ENCODE results near the gene LONP1. TPM values are rescaled to one million over a fixed set of nuclear protein-coding genes. Genes with fewer than 3 reads are reported as not detected.

The LONP1 gene
- total and polyA plus RNA-seq, 2 of the 8 experiments (the other 6 are each of a cell fraction or from before 2014, with no cell fraction given) = 98.1 to 117 TPM

GRCh38 chr19:5714816-5715215 is 5.1 kb downstream of the LONP1 start:
- no peak overlapping the region for H4K5ac ChIP-seq (ENCODE audit: insufficient read length, low read depth, low read length)
- ChIA-PET POLR2A (ENCODE audit: partially characterized antibody) (interaction anchor here (0.6 to 22.4 kb wide), 5 partner anchors 10 to 195 kb away, joined by 3 to 620 read pairs (median 4); partner anchors contain the start of genes HSD11B1L and RPL36), CTCF (ENCODE audit: partially characterized antibody) (interaction anchor here (0.5 to 1.5 kb wide), 2 partner anchors 66 to 229 kb away, joined by 3 read pairs; no protein-coding TSS in a partner anchor)
- peaks cover 34 to 49% of the 10 kb centered on the region in 2 experiments for H3K79me2 ChIP-seq (ENCODE audit: control insufficient read depth in 1 of 2, insufficient read depth in 2 of 2, low read length in 2 of 2)
- no peak overlapping the region for H2BK5ac ChIP-seq (ENCODE audit: low read depth, low read length)
- 90% methylated on average over 10 of the region's 10 CpGs; no CpG with 5 or more reads in 1 of the 2 experiments for WGBS, 2 experiments (ENCODE audit: extremely low coverage in 1 of 2, insufficient coverage in 1 of 2, insufficient read length in 1 of 2, insufficient replicate concordance in 2 of 2, low coverage in 1 of 2, low lambda C conversion rate in 2 of 2, missing lambda C conversion rate in 1 of 2)
- H3K36me3 ChIP-seq (ENCODE audit: control insufficient read depth in 2 of 4, insufficient read depth in 4 of 4, low read length in 3 of 4) = peaks cover 30 to 47% (median 40%) of the 10 kb centered on the region in 4 experiments
- no peak overlapping the region for H2AK5ac ChIP-seq (ENCODE audit: low read depth, low read length)
- no peak overlapping the region for H2BK15ac ChIP-seq (ENCODE audit: low read length)
- H3K14ac ChIP-seq (ENCODE audit: insufficient read length) = no peak overlapping the region
- H3K4ac ChIP-seq (replicated peaks; ENCODE audit: insufficient read length, low read depth, low read length) = no peak overlapping the region
- no peak overlapping the region for H3K9ac ChIP-seq (replicated peaks in 1 of 4; ENCODE audit: extremely low read depth in 1 of 4, low read depth in 3 of 4, low read length in 3 of 4)
- H3K27ac ChIP-seq (ENCODE audit: low read depth, low read length) = no peak overlapping the region
- no peak overlapping the region for H2BK12ac ChIP-seq (ENCODE audit: low read depth, low read length)
- peaks cover 13% of the 10 kb centered on the region for H3K79me1 ChIP-seq (ENCODE audit: low read depth, low read length)
- H3K4me3 ChIP-seq (ENCODE audit: extremely low read depth in 1 of 4, insufficient read depth in 2 of 4, low read depth in 3 of 4, low read length in 4 of 4) = no peak overlapping the region
- FAIRE-seq (no peak), DNase-seq (ENCODE audit: low read depth in 1 of 2, low spot score in 2 of 2) (no peak)
- H3K9me3 ChIP-seq (ENCODE audit: insufficient read depth in 2 of 2, low read depth in 1 of 2, low read length in 1 of 2) = no peaks in the 10 kb centered on the region
- no peak overlapping the region for H3K23ac ChIP-seq (ENCODE audit: insufficient read length)
- H4K20me1 ChIP-seq (replicated peaks in 1 of 2; ENCODE audit: control insufficient read depth in 1 of 2, insufficient read depth in 2 of 2, low read length in 2 of 2) = peaks cover 13 to 17% of the 10 kb centered on the region in 2 experiments
- no peaks in the 10 kb centered on the region for H3K27me3 ChIP-seq (replicated peaks in 1 of 4; ENCODE audit: control insufficient read depth in 3 of 4, extremely low read depth in 1 of 4, insufficient read depth in 3 of 4, low read length in 3 of 4)
- no peak overlapping the region for H2AFZ ChIP-seq (ENCODE audit: low read length)
- H3K56ac ChIP-seq (replicated peaks; ENCODE audit: insufficient read length, low read depth, low read length) = no peak overlapping the region
- H2BK20ac ChIP-seq (ENCODE audit: low read length) = no peak overlapping the region
- no peak overlapping the region for H4K8ac ChIP-seq (ENCODE audit: extremely low read depth, insufficient read depth, low read length)
- H3K4me1 ChIP-seq (replicated peaks in 1 of 4; ENCODE audit: control insufficient read depth in 3 of 4, insufficient read depth in 4 of 4, low read length in 3 of 4) = no peaks in the 10 kb centered on the region; a peak in 1 of 7 replicates
- no peak overlapping the region for H3K4me2 ChIP-seq (ENCODE audit: insufficient read depth in 1 of 2, low read depth in 2 of 2, low read length in 2 of 2)
- H2BK120ac ChIP-seq (replicated peaks; ENCODE audit: low read depth, low read length) = no peak overlapping the region
- H3K18ac ChIP-seq (ENCODE audit: extremely low read depth, low read length) = no peak overlapping the region
- no peak overlapping the region for H4K91ac ChIP-seq (replicated peaks; ENCODE audit: insufficient read length, low read length)
- H3K23me2 ChIP-seq (ENCODE audit: low read depth, low read length) = peaks cover 5% of the 10 kb centered on the region; the same call in 1 of the 2 replicates
- TF ChIP-seq CBX8 (IDR thresholded peaks at IDR 0.05; ENCODE audit: borderline replicate concordance, low read depth, low read length) (no peak), PHF8 (conservative IDR thresholded peaks at IDR 0.05; ENCODE audit: low read depth, low read length) (no peak), GABPA (IDR thresholded peaks at IDR 0.05; ENCODE audit: borderline replicate concordance, insufficient read depth, low read length) (no peak), ATF3 (IDR thresholded peaks at IDR 0.05; ENCODE audit: insufficient read depth, low read depth, low read length) (no peak), RFX5 (IDR thresholded peaks at IDR 0.05; ENCODE audit: borderline replicate concordance, low read depth, low read length) (no peak), SUZ12 (IDR thresholded peaks at IDR 0.05; ENCODE audit: low read length) (no peak), SP1 (IDR thresholded peaks at IDR 0.05; ENCODE audit: low read depth, low read length) (no peak), E2F6 (IDR thresholded peaks at IDR 0.05) (no peak), SIX5 (IDR thresholded peaks at IDR 0.05; ENCODE audit: low read depth, low read length) (no peak), NANOG (IDR thresholded peaks at IDR 0.05; ENCODE audit: insufficient read depth, low read depth, low read length, poor library complexity, severe bottlenecking) (no peak), TAF7 (optimal IDR thresholded peaks at IDR 0.05; ENCODE audit: borderline replicate concordance, low read depth, low read length) (no peak), JUN (IDR thresholded peaks at IDR 0.05; ENCODE audit: low read depth, low read length) (no peak), BCL11A (IDR thresholded peaks at IDR 0.05; ENCODE audit: low read depth in 2 of 2, low read length in 2 of 2) (no peak)

Data from H1 (cell line).